ENCODE data around the gene PPP1R9A. TPM values are rescaled to one million over a fixed set of nuclear protein-coding genes. Genes with fewer than 3 reads are reported as not detected.
"Not testable (repeated sequence)": the region's sequence is repeated elsewhere in the genome, so short reads cannot be mapped to it uniquely, and the experiment has no call there.

The PPP1R9A gene
- polyA plus RNA-seq, 1 donor from 2014 or later, result 52.8 TPM

- no peaks in the 10 kb centered on the region for H4K20me1 ChIP-seq (ENCODE audit: insufficient read depth)
Measured at GRCh38 chr7:95006010-95006409, 98.6 kb downstream of the PPP1R9A start.

DNA sequence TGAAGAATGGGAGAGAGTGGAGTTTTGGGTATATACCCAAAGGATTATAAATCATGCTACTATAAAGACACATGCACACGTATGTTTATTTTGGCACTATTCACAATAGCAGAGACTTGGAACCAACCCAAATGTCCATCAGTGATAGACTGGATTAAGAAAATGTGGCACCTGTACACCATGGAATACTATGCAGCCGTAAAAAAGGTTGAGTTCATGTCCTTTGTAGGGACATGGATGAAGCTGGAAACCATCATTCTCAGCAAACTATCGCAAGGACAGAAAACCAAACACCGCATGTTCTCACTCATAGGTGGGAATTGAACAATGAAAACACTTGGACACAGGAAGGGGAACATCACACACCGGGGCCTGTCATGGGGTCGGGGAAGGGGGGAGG, 101.4 kb downstream of the PPP1R9A start:
- H4K20me1 ChIP-seq (ENCODE audit: insufficient read depth); H3K4me3 ChIP-seq (ENCODE audit: low read length); H3K9me2 ChIP-seq (ENCODE audit: insufficient read depth, low read length); H3K36me3 ChIP-seq (ENCODE audit: insufficient read depth, low read length); H2AFZ ChIP-seq (ENCODE audit: low read depth, low read length); H3F3A ChIP-seq (ENCODE audit: insufficient read depth, low read length, poor library complexity, severe bottlenecking); H3K27ac ChIP-seq (ENCODE audit: low read length); H3K9me3 ChIP-seq (ENCODE audit: low read length); H3K9ac ChIP-seq (ENCODE audit: low read length); H3K27me3 ChIP-seq (ENCODE audit: insufficient read depth, low read depth, low read length); H3K4me2 ChIP-seq (ENCODE audit: low read length); H3K79me2 ChIP-seq (replicated peaks; ENCODE audit: insufficient read depth, low read length): not testable (repeated sequence)

More at GRCh38 chr7:95006010-95006409, 98.6 kb downstream of the PPP1R9A start:
- Histone ChIP-seq H3K9me2 (ENCODE audit: insufficient read depth, low read length) (no peaks in the 10 kb centered on the region), H3K4me3 (ENCODE audit: low read length) (no peak overlapping the region), H2AFZ (ENCODE audit: low read depth, low read length) (no peak overlapping the region), H3K27me3 (ENCODE audit: insufficient read depth, low read depth, low read length) (no peaks in the 10 kb centered on the region), H3K79me2 (replicated peaks; ENCODE audit: insufficient read depth, low read length) (peaks cover 9% of the 10 kb centered on the region), H3K4me2 (ENCODE audit: low read length) (no peak overlapping the region), H3K9ac (ENCODE audit: low read length) (no peak overlapping the region), H3K9me3 (ENCODE audit: low read length) (no peaks in the 10 kb centered on the region), H3K36me3 (ENCODE audit: insufficient read depth, low read length) (no peaks in the 10 kb centered on the region), H3K27ac (ENCODE audit: low read length) (no peak overlapping the region), H3F3A (ENCODE audit: insufficient read depth, low read length, poor library complexity, severe bottlenecking) (no peaks in the 10 kb centered on the region)
- TF ChIP-seq POLR2AphosphoS5 (IDR thresholded peaks at IDR 0.05) (no peak), REST (IDR thresholded peaks at IDR 0.05; ENCODE audit: borderline replicate concordance) (no peak), EP300 (conservative IDR thresholded peaks at IDR 0.05; ENCODE audit: poor library complexity, severe bottlenecking) (no peak)
- TF ChIP-seq, protein P1, sequence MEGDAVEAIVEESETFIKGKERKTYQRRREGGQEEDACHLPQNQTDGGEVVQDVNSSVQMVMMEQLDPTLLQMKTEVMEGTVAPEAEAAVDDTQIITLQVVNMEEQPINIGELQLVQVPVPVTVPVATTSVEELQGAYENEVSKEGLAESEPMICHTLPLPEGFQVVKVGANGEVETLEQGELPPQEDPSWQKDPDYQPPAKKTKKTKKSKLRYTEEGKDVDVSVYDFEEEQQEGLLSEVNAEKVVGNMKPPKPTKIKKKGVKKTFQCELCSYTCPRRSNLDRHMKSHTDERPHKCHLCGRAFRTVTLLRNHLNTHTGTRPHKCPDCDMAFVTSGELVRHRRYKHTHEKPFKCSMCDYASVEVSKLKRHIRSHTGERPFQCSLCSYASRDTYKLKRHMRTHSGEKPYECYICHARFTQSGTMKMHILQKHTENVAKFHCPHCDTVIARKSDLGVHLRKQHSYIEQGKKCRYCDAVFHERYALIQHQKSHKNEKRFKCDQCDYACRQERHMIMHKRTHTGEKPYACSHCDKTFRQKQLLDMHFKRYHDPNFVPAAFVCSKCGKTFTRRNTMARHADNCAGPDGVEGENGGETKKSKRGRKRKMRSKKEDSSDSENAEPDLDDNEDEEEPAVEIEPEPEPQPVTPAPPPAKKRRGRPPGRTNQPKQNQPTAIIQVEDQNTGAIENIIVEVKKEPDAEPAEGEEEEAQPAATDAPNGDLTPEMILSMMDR (IDR thresholded peaks at IDR 0.05; ENCODE audit: poor library complexity, severe bottlenecking), result no peak

- TF ChIP-seq EZH2 (IDR thresholded peaks at IDR 0.05; ENCODE audit: borderline replicate concordance, insufficient read depth, low read length, poor library complexity, severe bottlenecking) (no peak), REST (IDR thresholded peaks at IDR 0.05; ENCODE audit: borderline replicate concordance) (no peak), TAF1 (IDR thresholded peaks at IDR 0.05; ENCODE audit: low read depth) (no peak), POLR2AphosphoS5 (IDR thresholded peaks at IDR 0.05) (no peak), RAD21 (conservative IDR thresholded peaks at IDR 0.05) (no peak), EP300 (conservative IDR thresholded peaks at IDR 0.05; ENCODE audit: poor library complexity, severe bottlenecking) (no peak), SMC3 (conservative IDR thresholded peaks at IDR 0.05; ENCODE audit: poor library complexity) (no peak), MXI1 (conservative IDR thresholded peaks at IDR 0.05; ENCODE audit: poor library complexity, severe bottlenecking) (no peak)
- TF ChIP-seq, protein P1 (IDR thresholded peaks at IDR 0.05; ENCODE audit: poor library complexity, severe bottlenecking), result no peak
- Histone ChIP-seq H3K27ac (ENCODE audit: low read length) (no peak overlapping the region), H4K20me1 (ENCODE audit: insufficient read depth) (no peaks in the 10 kb centered on the region), H3F3A (ENCODE audit: insufficient read depth, low read length, poor library complexity, severe bottlenecking) (no peaks in the 10 kb centered on the region), H3K4me2 (ENCODE audit: low read length) (no peak overlapping the region), H2AFZ (ENCODE audit: low read depth, low read length) (no peak overlapping the region), H3K27me3 (ENCODE audit: insufficient read depth, low read depth, low read length) (no peaks in the 10 kb centered on the region), H3K9ac (ENCODE audit: low read length) (no peak overlapping the region), H3K4me3 (ENCODE audit: low read length) (no peak overlapping the region), H3K9me2 (ENCODE audit: insufficient read depth, low read length) (no peaks in the 10 kb centered on the region), H3K79me2 (replicated peaks; ENCODE audit: insufficient read depth, low read length) (peaks cover 3% of the 10 kb centered on the region), H3K9me3 (ENCODE audit: low read length) (no peaks in the 10 kb centered on the region), H3K36me3 (ENCODE audit: insufficient read depth, low read length) (no peaks in the 10 kb centered on the region)
Measured at GRCh38 chr7:95011146-95011928, 103.9 kb downstream of the PPP1R9A start.

All from neural cell (in vitro differentiated cells).